Measurements from ENCODE around the gene ZNF853.
A peak's percentile ranks its signal among the peaks of the same experiment; 100 is the strongest.

The ZNF853 gene

GRCh38 chr7:6637544-6638229 lies 22.3 kb downstream of the ZNF853 start:
- peak; percentile 34 to 39 for DNase-seq

- DNase-seq: no peak
These were observed 23.6 kb downstream of the ZNF853 start for GRCh38 chr7:6639032-6639431.

- DNase-seq: no peak
These were observed 24.2 kb downstream of the ZNF853 start for GRCh38 chr7:6639627-6640026.

- DNase-seq: no peak
These were observed 24.9 kb downstream of the ZNF853 start for GRCh38 chr7:6640246-6640721.

GRCh38 chr7:6641305-6642035 lies 26.1 kb downstream of the ZNF853 start:
- no peak for DNase-seq

- no peak for DNase-seq
These were observed 26.9 kb downstream of the ZNF853 start for GRCh38 chr7:6642239-6642839.

GRCh38 chr7:6642861-6643640 lies 27.6 kb downstream of the ZNF853 start:
- no peak for DNase-seq

GRCh38 chr7:6643915-6644625 lies 28.7 kb downstream of the ZNF853 start:
- no peak for DNase-seq

GRCh38 chr7:6644728-6645127 lies 29.3 kb downstream of the ZNF853 start:
- DNase-seq: no peak

GRCh38 chr7:6646465-6646864 lies 31.1 kb downstream of the ZNF853 start:
- no peak for DNase-seq

GRCh38 chr7:6647080-6647479 lies 31.7 kb downstream of the ZNF853 start:
- no peak for DNase-seq

GRCh38 chr7:6647541-6647940 lies 32.1 kb downstream of the ZNF853 start:
- no peak for DNase-seq

- DNase-seq: no peak
These were observed 32.8 kb downstream of the ZNF853 start for GRCh38 chr7:6648066-6648814.

GRCh38 chr7:6648815-6649104 lies 33.4 kb downstream of the ZNF853 start:
- no peak for DNase-seq

- DNase-seq: no peak
These were observed 34.0 kb downstream of the ZNF853 start for GRCh38 chr7:6649241-6649961.

GRCh38 chr7:6650086-6650485 lies 34.7 kb downstream of the ZNF853 start:
- DNase-seq: no peak

GRCh38 chr7:6650521-6651011 lies 35.2 kb downstream of the ZNF853 start:
- DNase-seq: no peak

GRCh38 chr7:6651851-6652445 lies 36.5 kb downstream of the ZNF853 start:
- no peak for DNase-seq

GRCh38 chr7:6652446-6653011 lies 37.1 kb downstream of the ZNF853 start:
- no peak for DNase-seq

Measured in stimulated activated CD4-positive, alpha-beta T cell treated with anti-CD3 and anti-CD28 coated beads, Interleukin-2, amount 100 ng/mL, for 48 hours (primary cell).